Gastrocnemius medialis (tissue), 4 donors: ENCODE measurements around the gene ECI2.

Source experiments
- POLR2A ChIP-seq, 2 donors: fragments of 450-650 bp; IDR thresholded peaks; one replicate each; pipeline ENCODE4 v1.6.1; 2017; ENCODE audit warnings: antibody characterized with exemption in 2 of 2, mild to moderate bottlenecking in 2 of 2, moderate library complexity in 2 of 2
- TF ChIP-seq, protein P1 (sequence below), 5 experiments: fragments of 450-650 bp in 3 of 5; fragments of 200-600 bp in 2 of 5; sonication (generic) in 2 of 5; IDR thresholded peaks in 4 of 5; conservative IDR thresholded peaks in 1 of 5; 1 replicate in 4 of 5; 2 replicates in 1 of 5; pipeline ENCODE4 v1.5.1; 2016 to 2019; ENCODE audit warnings: antibody characterized with exemption in 5 of 5, mild to moderate bottlenecking in 3 of 5, moderate library complexity in 3 of 5

DNA sequence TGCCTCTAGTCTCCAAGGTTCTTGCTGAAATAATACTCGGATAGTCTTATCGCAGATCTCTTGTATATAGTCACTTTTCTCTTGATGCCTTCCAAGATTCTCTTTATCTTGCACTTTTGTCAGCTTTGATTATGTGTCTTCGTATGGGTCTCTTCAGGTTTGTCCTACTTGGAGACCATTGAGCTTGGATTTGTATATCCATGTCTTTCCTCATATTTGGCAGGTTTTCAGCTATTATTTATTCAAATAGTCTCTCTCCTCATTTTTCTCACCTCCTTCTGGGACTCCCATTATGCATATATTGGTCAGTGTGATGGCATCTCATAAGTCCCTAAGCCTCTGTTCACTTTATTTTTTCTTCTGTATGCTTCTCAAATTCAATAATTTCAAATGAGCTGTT is 23.0 kb downstream of the ECI2 start:
- TF ChIP-seq, protein P1, sequence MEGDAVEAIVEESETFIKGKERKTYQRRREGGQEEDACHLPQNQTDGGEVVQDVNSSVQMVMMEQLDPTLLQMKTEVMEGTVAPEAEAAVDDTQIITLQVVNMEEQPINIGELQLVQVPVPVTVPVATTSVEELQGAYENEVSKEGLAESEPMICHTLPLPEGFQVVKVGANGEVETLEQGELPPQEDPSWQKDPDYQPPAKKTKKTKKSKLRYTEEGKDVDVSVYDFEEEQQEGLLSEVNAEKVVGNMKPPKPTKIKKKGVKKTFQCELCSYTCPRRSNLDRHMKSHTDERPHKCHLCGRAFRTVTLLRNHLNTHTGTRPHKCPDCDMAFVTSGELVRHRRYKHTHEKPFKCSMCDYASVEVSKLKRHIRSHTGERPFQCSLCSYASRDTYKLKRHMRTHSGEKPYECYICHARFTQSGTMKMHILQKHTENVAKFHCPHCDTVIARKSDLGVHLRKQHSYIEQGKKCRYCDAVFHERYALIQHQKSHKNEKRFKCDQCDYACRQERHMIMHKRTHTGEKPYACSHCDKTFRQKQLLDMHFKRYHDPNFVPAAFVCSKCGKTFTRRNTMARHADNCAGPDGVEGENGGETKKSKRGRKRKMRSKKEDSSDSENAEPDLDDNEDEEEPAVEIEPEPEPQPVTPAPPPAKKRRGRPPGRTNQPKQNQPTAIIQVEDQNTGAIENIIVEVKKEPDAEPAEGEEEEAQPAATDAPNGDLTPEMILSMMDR (IDR thresholded peaks at IDR 0.05 in 4 of 5, conservative IDR thresholded peaks at IDR 0.05 in 1 of 5) = no peak
- no peak for TF ChIP-seq POLR2A (IDR thresholded peaks at IDR 0.05)
